ENCODE measurements around the gene ZBTB11. TPM values are rescaled to one million over a fixed set of nuclear protein-coding genes. Genes with fewer than 3 reads are reported as not detected.

ZBTB11 gene
- total and polyA plus RNA-seq, 9 of the 15 experiments (the other 6 are each of a cell fraction or from before 2014, with no cell fraction given), result 6.2 to 31.9 (median 21.4) TPM

- TF ChIP-seq ZBTB2 (IDR thresholded peaks at IDR 0.05) (no peak), MGA (IDR thresholded peaks at IDR 0.05) (no peak), ZNF197 (CRISPR knock-in tag; IDR thresholded peaks at IDR 0.05; ENCODE audit: low read depth) (no peak), BMI1 (IDR thresholded peaks at IDR 0.05; ENCODE audit: low read length) (no peak), ELF1 (tag; IDR thresholded peaks at IDR 0.05) (no peak), NBN (IDR thresholded peaks at IDR 0.05; ENCODE audit: low read depth) (no peak), MLLT1 (IDR thresholded peaks at IDR 0.05) (no peak), ETV5 (CRISPR knock-in tag; IDR thresholded peaks at IDR 0.05; ENCODE audit: low read depth) (peak; percentile 21; the same call in 1 of the 2 replicates), RUNX1 (IDR thresholded peaks at IDR 0.05; ENCODE audit: low read depth) (no peak), RBM22 (IDR thresholded peaks at IDR 0.05; ENCODE audit: low read depth, low read length, poor library complexity, severe bottlenecking) (no peak), FOS (IDR thresholded peaks at IDR 0.05; ENCODE audit: extremely low read depth, insufficient read length) (no peak), PKNOX1 (IDR thresholded peaks at IDR 0.05) (no peak), CREB1 (IDR thresholded peaks at IDR 0.05) (no peak), CREB1 (CRISPR knock-in tag; IDR thresholded peaks at IDR 0.05) (no peak)
Observed at GRCh38 chr3:101642441-101642840, 34.5 kb downstream of the ZBTB11 start (continued).

All from K562 (cell line).